ENCODE measurements around the gene TBC1D8.

Gene TBC1D8

GRCh38 chr2:101022221-101022620, 129.0 kb downstream of the TBC1D8 start:
- no peak for DNase-seq

GRCh38 chr2:101018934-101019333, 132.2 kb downstream of the TBC1D8 start:
- no peak for DNase-seq

- no peak for DNase-seq
Observed at GRCh38 chr2:101017371-101017770, 133.8 kb downstream of the TBC1D8 start.

GRCh38 chr2:101014264-101014857, 136.8 kb downstream of the TBC1D8 start:
- no peak for DNase-seq

GRCh38 chr2:101012706-101013181, 138.4 kb downstream of the TBC1D8 start:
- DNase-seq: peak; percentile 47

GRCh38 chr2:101012054-101012705, 139.0 kb downstream of the TBC1D8 start:
- no peak for DNase-seq

- DNase-seq: no peak
Observed at GRCh38 chr2:101011152-101011551, 140.0 kb downstream of the TBC1D8 start.

GRCh38 chr2:101007415-101008345, 143.5 kb downstream of the TBC1D8 start:
- DNase-seq: no peak

GRCh38 chr2:101006065-101006715, 145.0 kb downstream of the TBC1D8 start:
- no peak for DNase-seq

- DNase-seq: no peak
Observed at GRCh38 chr2:101004620-101005325, 146.4 kb downstream of the TBC1D8 start.

GRCh38 chr2:101003278-101003775, 147.9 kb downstream of the TBC1D8 start:
- DNase-seq: no peak

- DNase-seq: no peak
Observed at GRCh38 chr2:101002562-101003277, 148.5 kb downstream of the TBC1D8 start.

GRCh38 chr2:101001691-101002561, 149.3 kb downstream of the TBC1D8 start, which contains the start of gene RPL31:
TSS of gene RPL31 (plus strand) at chr2:101002289. CDS start at chr2:101002702, 413 bp downstream.
- peak; percentile 98 for DNase-seq

GRCh38 chr2:100999995-101000394, 151.2 kb downstream of the TBC1D8 start:
- no peak for DNase-seq

GRCh38 chr2:100998235-100998573, 153.0 kb downstream of the TBC1D8 start:
- DNase-seq: no peak

GRCh38 chr2:100997509-100998234, 153.5 kb downstream of the TBC1D8 start:
- DNase-seq: no peak

- no peak for DNase-seq
Observed at GRCh38 chr2:100995309-100996075, 155.7 kb downstream of the TBC1D8 start.

GRCh38 chr2:100993294-100993693, 157.9 kb downstream of the TBC1D8 start:
- DNase-seq: no peak

- DNase-seq: no peak
Observed at GRCh38 chr2:100992262-100992661, 158.9 kb downstream of the TBC1D8 start.

Measured in femur (tissue), 1 donor.